WTC11 (cell line): ENCODE results near the gene PXMP2. TPM values are rescaled to one million over a fixed set of nuclear protein-coding genes. Genes with fewer than 3 reads are reported as not detected.

ENCODE experiments used
- ATAC-seq: fragments of 200-7000 bp; cut with Tn5 transposase; 2 replicates; pipeline ENCODE4 v1.10.0; 2021; ENCODE audit warnings: mild to moderate bottlenecking, moderate library complexity
- CTCF ChIA-PET: fragments of 300-600 bp; sonication (Branson Sonifier 250); formaldehyde crosslinking; loops from one replicate; lab custom pipeline; 2021; ENCODE audit warnings: antibody characterized with exemption; lab: Charles Lee
- POLR2A ChIA-PET: fragments of 350-600 bp; sonication (Branson Sonifier 250); formaldehyde crosslinking; loops from one replicate; lab custom pipeline; 2021; ENCODE audit warnings: antibody characterized with exemption; lab: Charles Lee
- DNase-seq: peaks from one replicate; pipeline ENCODE4 v3.0.0; 2021; ENCODE audit warnings: low spot score
- H3K27ac Mint-ChIP-seq: 2 replicates; pipeline ENCODE4 v1.8.0; 2021; ENCODE audit warnings: mixed read lengths
- H3K27me3 Mint-ChIP-seq: 2 replicates; pipeline ENCODE4 v1.8.0; 2021; ENCODE audit warnings: low read depth, mild to moderate bottlenecking, moderate library complexity, mixed read lengths
- H3K36me3 Mint-ChIP-seq: 2 replicates; pipeline ENCODE4 v1.8.0; 2021; ENCODE audit warnings: mixed read lengths
- H3K4me1 Mint-ChIP-seq: 2 replicates; pipeline ENCODE4 v1.8.0; 2022; ENCODE audit warnings: mixed read lengths
- H3K4me3 Mint-ChIP-seq: 2 replicates; pipeline ENCODE4 v1.8.0; 2021; ENCODE audit warnings: mild to moderate bottlenecking, moderate library complexity, mixed read lengths
- H3K9me3 Mint-ChIP-seq: 2 replicates; pipeline ENCODE4 v1.8.0; 2021; ENCODE audit warnings: mixed read lengths
- ARID4B ChIP-seq: sonication (generic); formaldehyde crosslinking; IDR thresholded peaks from 2 replicates; pipeline ENCODE4 v1.8.0; 2023; ENCODE audit warnings: missing genetic modification reagents, mild to moderate bottlenecking, borderline replicate concordance
- ATF3 ChIP-seq: sonication (generic); formaldehyde crosslinking; conservative IDR thresholded peaks from 2 replicates; pipeline ENCODE4 v1.8.1; 2022; ENCODE audit warnings: mild to moderate bottlenecking, missing genetic modification reagents
- CDX4 ChIP-seq: fragments of 250-450 bp; sonication (Bioruptor Pico); IDR thresholded peaks from 2 replicates; pipeline ENCODE4 v1.9.0; 2021; ENCODE audit warnings: moderate library complexity, mild to moderate bottlenecking, inconsistent platforms, borderline replicate concordance
- ETV6 ChIP-seq: sonication (generic); formaldehyde crosslinking; IDR thresholded peaks from 2 replicates; pipeline ENCODE4 v1.8.1; 2022; ENCODE audit warnings: mild to moderate bottlenecking, missing genetic modification reagents
- FOXJ3 ChIP-seq: sonication (generic); formaldehyde crosslinking; IDR thresholded peaks from 2 replicates; pipeline ENCODE4 v1.9.0; 2021; ENCODE audit warnings: missing genetic modification reagents, mild to moderate bottlenecking, borderline replicate concordance
- FOXP4 ChIP-seq: sonication (generic); formaldehyde crosslinking; IDR thresholded peaks from 2 replicates; pipeline ENCODE4 v1.8.0; 2022; ENCODE audit warnings: mild to moderate bottlenecking, missing genetic modification reagents
- GABPB1 ChIP-seq: sonication (generic); formaldehyde crosslinking; IDR thresholded peaks from 2 replicates; pipeline ENCODE4 v1.8.1; 2023; ENCODE audit warnings: mild to moderate bottlenecking, missing genetic modification reagents
- GTF2I ChIP-seq: fragments of 250-450 bp; sonication (Bioruptor Pico); conservative IDR thresholded peaks from 2 replicates; pipeline ENCODE4 v1.4.0; 2021; ENCODE audit warnings: mild to moderate bottlenecking
- HMGXB4 ChIP-seq: sonication (generic); formaldehyde crosslinking; IDR thresholded peaks from 2 replicates; pipeline ENCODE4 v1.8.1; 2023; ENCODE audit warnings: mild to moderate bottlenecking, moderate library complexity, missing genetic modification reagents
- MAX ChIP-seq: sonication (generic); formaldehyde crosslinking; IDR thresholded peaks from 2 replicates; pipeline ENCODE4 v1.8.0; 2022; ENCODE audit warnings: mild to moderate bottlenecking, missing genetic modification reagents
- NFATC4 ChIP-seq: fragments of 250-450 bp; sonication (Bioruptor Pico); IDR thresholded peaks from 2 replicates; pipeline ENCODE4 v1.9.0; 2021; ENCODE audit warnings: mild to moderate bottlenecking
- NR1H2 ChIP-seq: sonication (generic); formaldehyde crosslinking; IDR thresholded peaks from 2 replicates; pipeline ENCODE4 v1.9.0; 2021; ENCODE audit warnings: mild to moderate bottlenecking, moderate library complexity, missing genetic modification reagents
- NR2C2 ChIP-seq: sonication (generic); formaldehyde crosslinking; IDR thresholded peaks from 2 replicates; pipeline ENCODE4 v1.8.0; 2022; ENCODE audit warnings: mild to moderate bottlenecking, missing genetic modification reagents
- NR3C1 ChIP-seq: sonication (generic); formaldehyde crosslinking; conservative IDR thresholded peaks from 2 replicates; pipeline ENCODE4 v1.8.1; 2023; ENCODE audit warnings: low read depth, mild to moderate bottlenecking, missing genetic modification reagents
- PRDM15 ChIP-seq: sonication (generic); formaldehyde crosslinking; IDR thresholded peaks from 2 replicates; pipeline ENCODE4 v1.8.0; 2022; ENCODE audit warnings: missing genetic modification reagents
- PREB ChIP-seq: sonication (generic); formaldehyde crosslinking; IDR thresholded peaks from 2 replicates; pipeline ENCODE4 v1.8.1; 2022; ENCODE audit warnings: mild to moderate bottlenecking, missing genetic modification reagents, moderate library complexity, borderline replicate concordance
- PRRX2 ChIP-seq: fragments of 250-450 bp; sonication (Bioruptor Pico); IDR thresholded peaks from 2 replicates; pipeline ENCODE4 v1.8.0; 2021; ENCODE audit warnings: mild to moderate bottlenecking
- RORB ChIP-seq: fragments of 250-450 bp; sonication (Bioruptor Pico); IDR thresholded peaks from 2 replicates; pipeline ENCODE4 v1.9.0; 2021; ENCODE audit warnings: mild to moderate bottlenecking
- SMAD3 ChIP-seq: sonication (generic); formaldehyde crosslinking; IDR thresholded peaks from 2 replicates; pipeline ENCODE4 v1.8.0; 2022; ENCODE audit warnings: missing genetic modification reagents, mild to moderate bottlenecking, borderline replicate concordance
- TEAD4 ChIP-seq: sonication (generic); formaldehyde crosslinking; IDR thresholded peaks from 2 replicates; pipeline ENCODE4 v1.8.0; 2022; ENCODE audit warnings: mild to moderate bottlenecking, missing genetic modification reagents
- ZNF232 ChIP-seq: sonication (generic); formaldehyde crosslinking; IDR thresholded peaks from 2 replicates; pipeline ENCODE4 v1.8.0; 2022; ENCODE audit warnings: mild to moderate bottlenecking, missing genetic modification reagents
- ZNF317 ChIP-seq: sonication (generic); formaldehyde crosslinking; IDR thresholded peaks from 2 replicates; pipeline ENCODE4 v1.8.1; 2023; ENCODE audit warnings: low read depth, mild to moderate bottlenecking, moderate library complexity, missing genetic modification reagents, borderline replicate concordance
- ZNF423 ChIP-seq: fragments of 250-450 bp; sonication (Bioruptor Pico); IDR thresholded peaks from 2 replicates; pipeline ENCODE4 v2.1.2; 2022; ENCODE audit warnings: mild to moderate bottlenecking, moderate library complexity
- total RNA-seq: library from RNA; stranded (reverse); gene quantifications from 3 replicates; pipeline ENCODE4 v1.2.3, GENCODE V29; 2021

The PXMP2 gene
- total RNA-seq, 1 experiment from 2014 or later = 12.6 TPM

GRCh38 chr12:132734206-132734605 lies 46.8 kb downstream of the PXMP2 start:
- H3K27ac Mint-ChIP-seq = no peak overlapping the region
- H3K27me3 Mint-ChIP-seq = no peaks in the 10 kb centered on the region
- ChIA-PET POLR2A (no interaction called here), CTCF (no interaction called here)
- no peak for DNase-seq
- peaks cover 86% of the 10 kb centered on the region for H3K36me3 Mint-ChIP-seq
- TF ChIP-seq NFATC4 (no peak), NR1H2 (no peak), CDX4 (CRISPR knock-in tag) (no peak), ETV6 (CRISPR knock-in tag) (no peak), GABPB1 (CRISPR knock-in tag) (no peak), ARID4B (CRISPR knock-in tag) (no peak), PREB (CRISPR knock-in tag) (no peak), GTF2I (CRISPR knock-in tag) (no peak), RORB (CRISPR knock-in tag) (no peak), NR2C2 (CRISPR knock-in tag) (no peak), ZNF423 (CRISPR knock-in tag) (no peak), MAX (CRISPR knock-in tag) (no peak), TEAD4 (CRISPR knock-in tag) (no peak)
- peaks cover 7% of the 10 kb centered on the region; the same call in 1 of the 2 replicates for H3K4me1 Mint-ChIP-seq
- H3K4me3 Mint-ChIP-seq = no peak overlapping the region
- H3K9me3 Mint-ChIP-seq = peaks cover 7% of the 10 kb centered on the region
- no peak for ATAC-seq

- ATAC-seq = no peak
- ChIA-PET POLR2A (no interaction called here), CTCF (no interaction called here)
- Mint-ChIP-seq H3K4me3 (no peak overlapping the region), H3K36me3 (peaks cover 88% of the 10 kb centered on the region), H3K4me1 (no peaks in the 10 kb centered on the region), H3K27ac (no peak overlapping the region), H3K9me3 (no peaks in the 10 kb centered on the region), H3K27me3 (no peaks in the 10 kb centered on the region)
- DNase-seq = no peak
- TF ChIP-seq PRRX2 (CRISPR knock-in tag) (no peak), ZNF317 (no peak), NR3C1 (CRISPR knock-in tag) (no peak), PRDM15 (CRISPR knock-in tag) (no peak), HMGXB4 (CRISPR knock-in tag) (no peak), ATF3 (CRISPR knock-in tag) (no peak), SMAD3 (CRISPR knock-in tag) (no peak), FOXP4 (CRISPR knock-in tag) (no peak), FOXJ3 (CRISPR knock-in tag) (no peak), ZNF232 (CRISPR knock-in tag) (no peak)
These were observed 48.1 kb downstream of the PXMP2 start for GRCh38 chr12:132735496-132735895.
